Measurements from ENCODE around the gene ZBTB9. TPM values are rescaled to one million over a fixed set of nuclear protein-coding genes. Genes with fewer than 3 reads are reported as not detected.
"Not testable (repeated sequence)": the region's sequence is repeated elsewhere in the genome, so short reads cannot be mapped to it uniquely, and the experiment has no call there.

The ZBTB9 gene
- total RNA-seq, 1 donor from 2014 or later: 9.6 TPM

GRCh38 chr6:33469661-33470060 lies 15.3 kb downstream of the ZBTB9 start:
- TF ChIP-seq CTCF (IDR thresholded peaks at IDR 0.05; ENCODE audit: unreplicated experiment): no peak
- peaks cover 6% of the 10 kb centered on the region for H3K9me3 Mint-ChIP-seq
- DNase-seq (ENCODE audit: low spot score in 2 of 2, unreplicated experiment in 2 of 2): no peak
- H3K27me3 Mint-ChIP-seq (ENCODE audit: low read depth): peaks cover 7% of the 10 kb centered on the region
- no peak overlapping the region for H3K4me3 Mint-ChIP-seq
- H3K36me3 Mint-ChIP-seq: no peaks in the 10 kb centered on the region
- H3K27ac Mint-ChIP-seq: no peak overlapping the region
- H3K4me1 Mint-ChIP-seq: no peaks in the 10 kb centered on the region

- Mint-ChIP-seq H3K27ac (no peak overlapping the region), H3K4me1 (no peaks in the 10 kb centered on the region), H3K27me3 (ENCODE audit: low read depth) (peaks cover 24% of the 10 kb centered on the region), H3K4me3 (no peak overlapping the region), H3K36me3 (no peaks in the 10 kb centered on the region), H3K9me3 (no peaks in the 10 kb centered on the region)
- no peak for TF ChIP-seq CTCF (IDR thresholded peaks at IDR 0.05; ENCODE audit: unreplicated experiment)
- no peak for DNase-seq (ENCODE audit: low spot score in 2 of 2, unreplicated experiment in 2 of 2)
Measured at GRCh38 chr6:33477864-33478263, 23.5 kb downstream of the ZBTB9 start.

GRCh38 chr6:33481192-33481591 lies 26.8 kb downstream of the ZBTB9 start:
- no peak for DNase-seq (ENCODE audit: low spot score in 2 of 2, unreplicated experiment in 2 of 2)
- Mint-ChIP-seq H3K9me3 (peaks cover 7% of the 10 kb centered on the region), H3K4me1 (no peaks in the 10 kb centered on the region), H3K27me3 (ENCODE audit: low read depth) (peaks cover 23% of the 10 kb centered on the region), H3K4me3 (no peak overlapping the region), H3K36me3 (no peaks in the 10 kb centered on the region), H3K27ac (no peak overlapping the region)
- TF ChIP-seq CTCF (IDR thresholded peaks at IDR 0.05; ENCODE audit: unreplicated experiment): no peak

GRCh38 chr6:33482620-33483019 lies 28.2 kb downstream of the ZBTB9 start:
- not testable (repeated sequence) for H3K36me3 Mint-ChIP-seq; H3K4me1 Mint-ChIP-seq; H3K9me3 Mint-ChIP-seq; DNase-seq (ENCODE audit: low spot score in 2 of 2, unreplicated experiment in 2 of 2); H3K4me3 Mint-ChIP-seq; H3K27ac Mint-ChIP-seq
- H3K27me3 Mint-ChIP-seq (ENCODE audit: low read depth): peaks cover 27% of the 10 kb centered on the region

- no peaks in the 10 kb centered on the region for H3K4me1 Mint-ChIP-seq
Measured at GRCh38 chr6:33483678-33484077, 29.3 kb downstream of the ZBTB9 start.

GRCh38 chr6:33484673-33485262 lies 30.4 kb downstream of the ZBTB9 start:
- not testable (repeated sequence) for H3K4me3 Mint-ChIP-seq, H3K4me1 Mint-ChIP-seq, H3K36me3 Mint-ChIP-seq

More at GRCh38 chr6:33483678-33484077, 29.3 kb downstream of the ZBTB9 start:
- Mint-ChIP-seq H3K36me3 (no peaks in the 10 kb centered on the region), H3K27ac (no peak overlapping the region), H3K9me3 (peaks cover 7% of the 10 kb centered on the region), H3K4me3 (no peak overlapping the region), H3K27me3 (ENCODE audit: low read depth) (peaks cover 26% of the 10 kb centered on the region)
- no peak for TF ChIP-seq CTCF (IDR thresholded peaks at IDR 0.05; ENCODE audit: unreplicated experiment)
- no peak for DNase-seq (ENCODE audit: low spot score in 2 of 2, unreplicated experiment in 2 of 2)

GRCh38 chr6:33485680-33486079 lies 31.3 kb downstream of the ZBTB9 start:
- H3K27ac Mint-ChIP-seq; DNase-seq (ENCODE audit: low spot score in 2 of 2, unreplicated experiment in 2 of 2); H3K36me3 Mint-ChIP-seq; H3K4me1 Mint-ChIP-seq; H3K4me3 Mint-ChIP-seq; H3K9me3 Mint-ChIP-seq: not testable (repeated sequence)
- H3K27me3 Mint-ChIP-seq (ENCODE audit: low read depth): peaks cover 21% of the 10 kb centered on the region

More at GRCh38 chr6:33484673-33485262, 30.4 kb downstream of the ZBTB9 start:
- not testable (repeated sequence) for DNase-seq (ENCODE audit: low spot score in 2 of 2, unreplicated experiment in 2 of 2); H3K27ac Mint-ChIP-seq; H3K9me3 Mint-ChIP-seq
- H3K27me3 Mint-ChIP-seq (ENCODE audit: low read depth): peaks cover 24% of the 10 kb centered on the region
